GM18861 (cell line): ENCODE measurements around the gene ALDOC.
"Not testable (repeated sequence)": the region's sequence is repeated elsewhere in the genome, so short reads cannot be mapped to it uniquely, and the experiment has no call there.

ENCODE experiments used
- ATAC-seq: cut with Tn5 transposase; IDR thresholded peaks from one replicate; pipeline ENCODE4 v1.9.1; 2021; ENCODE audit not compliant: unreplicated experiment

ALDOC gene

DNA sequence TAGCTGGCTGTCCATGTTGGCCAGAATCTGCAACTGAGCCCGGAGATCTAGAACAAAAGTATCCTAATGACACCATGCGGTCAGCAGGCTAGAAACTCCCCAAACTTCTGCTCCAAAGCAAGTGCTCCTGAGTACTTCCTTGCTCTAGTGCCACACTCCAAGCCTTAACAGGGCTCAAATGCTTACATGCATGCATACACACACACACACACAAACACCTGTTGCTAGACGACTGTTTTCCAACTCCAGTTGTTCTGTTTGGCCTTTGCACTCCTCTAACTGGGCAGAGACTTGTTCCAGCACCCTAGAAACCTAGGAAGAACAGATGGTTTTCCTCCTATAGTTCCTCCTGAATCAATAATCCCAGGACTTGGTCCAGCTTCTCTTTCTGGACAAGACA, 7.7 kb upstream of the ALDOC start:
- ATAC-seq = no peak

GRCh38 chr17:28582513-28582912, 5.8 kb upstream of the ALDOC start:
- no peak for ATAC-seq

DNA sequence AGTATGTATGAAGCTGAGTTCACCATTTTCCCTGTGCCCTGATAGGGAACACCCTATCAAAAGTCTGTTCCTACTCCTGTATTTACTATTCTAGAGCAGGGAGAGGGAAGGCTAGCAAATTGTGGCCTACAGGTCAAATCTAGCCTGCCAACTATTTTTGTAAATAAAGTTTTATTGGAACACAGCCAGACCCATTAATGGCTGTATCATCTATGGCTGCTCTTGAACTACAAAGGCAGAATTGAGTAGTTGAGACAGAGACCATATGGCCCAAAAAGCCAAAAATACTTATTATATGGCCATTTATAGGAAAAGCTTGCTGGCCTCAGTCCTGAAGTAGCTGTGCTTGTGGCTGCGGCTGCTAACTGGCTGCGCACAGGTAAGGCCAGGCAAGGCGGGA, 4.3 kb upstream of the ALDOC start:
- ATAC-seq = no peak

DNA sequence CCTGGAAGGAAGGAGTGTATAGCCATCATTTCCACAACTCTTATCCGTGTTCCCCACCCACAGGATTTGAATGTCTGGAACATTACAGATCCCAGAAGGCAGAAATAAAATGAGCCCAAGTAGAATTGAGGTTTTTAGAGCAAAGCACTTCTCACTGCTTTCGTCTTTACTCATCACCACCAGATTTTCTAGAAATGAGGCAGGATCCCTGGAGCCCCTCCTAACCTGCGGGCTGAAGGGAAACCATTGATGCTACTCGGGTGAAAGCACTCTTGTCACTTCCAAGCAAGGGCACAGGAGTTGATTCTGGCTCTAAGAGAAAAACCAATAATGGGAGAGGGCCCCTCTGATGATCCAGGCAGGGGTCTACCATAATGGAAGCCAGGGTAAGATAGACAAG, 2.8 kb upstream of the ALDOC start:
- no peak for ATAC-seq

GRCh38 chr17:28578246-28579195, 1.8 kb upstream of the ALDOC start:
- no peak for ATAC-seq

DNA sequence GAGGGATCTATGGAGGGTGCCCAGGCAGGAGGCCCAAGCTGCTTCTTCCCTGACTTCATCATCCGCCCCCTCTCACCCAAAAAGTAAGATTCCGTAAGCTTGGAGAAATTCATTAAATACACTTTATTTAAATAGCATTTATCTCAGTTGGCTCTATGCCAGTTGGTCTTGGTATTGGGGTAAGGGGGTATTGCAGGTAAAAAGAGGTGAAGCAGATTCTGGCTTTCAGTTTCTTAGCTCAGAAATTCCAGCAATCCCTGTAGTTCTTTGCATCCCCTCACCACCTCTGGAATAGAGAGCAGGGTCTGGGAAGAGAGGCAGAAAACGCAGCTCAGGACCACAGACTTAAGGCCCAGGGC, 750 bp upstream of the ALDOC start:
- ATAC-seq = no peak

DNA sequence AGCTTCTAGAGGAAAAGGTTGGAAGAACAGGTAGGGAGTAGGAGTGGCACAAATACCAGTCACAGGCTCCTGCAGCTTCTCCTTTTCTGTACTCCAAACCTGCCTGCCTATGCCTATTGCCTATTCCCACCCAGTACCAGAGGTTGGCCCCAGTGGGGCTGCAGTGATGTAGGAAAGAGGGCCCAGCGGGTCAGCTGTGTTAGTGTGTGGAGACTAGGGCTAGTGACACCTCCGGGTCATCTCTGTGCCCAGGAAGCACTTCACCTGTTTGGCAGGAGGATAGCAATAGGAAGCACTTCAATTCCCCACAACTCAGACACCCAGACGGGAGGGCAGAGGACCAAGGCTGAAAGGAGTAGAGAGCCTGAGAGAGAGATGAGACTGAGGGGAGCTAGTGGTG, 679 bp downstream of the ALDOC start:
- not testable (repeated sequence) for ATAC-seq

- no peak for ATAC-seq
Measured at GRCh38 chr17:28575126-28575795, 1.4 kb downstream of the ALDOC start.

- ATAC-seq = no peak
Measured at GRCh38 chr17:28574526-28574925, 2.2 kb downstream of the ALDOC start.

GRCh38 chr17:28573966-28574480, 2.7 kb downstream of the ALDOC start:
- no peak for ATAC-seq

DNA sequence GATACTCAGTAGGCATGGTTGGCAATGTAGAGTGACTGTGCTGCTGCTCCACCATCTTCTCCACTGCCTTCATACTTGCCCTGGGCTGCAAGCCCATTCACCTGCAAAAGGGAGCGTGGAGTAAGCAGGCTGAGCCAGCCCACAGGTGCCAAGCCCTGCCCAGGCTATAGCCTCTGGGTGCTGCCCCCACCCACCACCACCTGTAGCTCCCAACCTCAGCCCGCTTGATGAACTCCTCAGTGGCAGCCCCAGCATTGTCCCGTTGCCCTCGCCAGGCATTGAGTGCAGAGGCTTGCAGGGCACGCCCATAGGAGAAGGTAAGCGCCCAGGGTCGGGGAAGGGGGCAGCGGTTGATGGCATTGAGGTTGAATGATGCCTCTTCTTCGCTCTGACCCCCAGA, 3.2 kb downstream of the ALDOC start:
- ATAC-seq = no peak

GRCh38 chr17:28573040-28573380, 3.7 kb downstream of the ALDOC start:
- no peak for ATAC-seq

- no peak for ATAC-seq
Measured at GRCh38 chr17:28572259-28573039, 4.2 kb downstream of the ALDOC start.

GRCh38 chr17:28571361-28572122, 5.2 kb downstream of the ALDOC start, which contains the start of gene PIGS:
Gene PIGS (minus strand): TSS chr17:28571524. CDS start chr17:28571496, 28 bp downstream.
- ATAC-seq = peak; percentile 54

DNA sequence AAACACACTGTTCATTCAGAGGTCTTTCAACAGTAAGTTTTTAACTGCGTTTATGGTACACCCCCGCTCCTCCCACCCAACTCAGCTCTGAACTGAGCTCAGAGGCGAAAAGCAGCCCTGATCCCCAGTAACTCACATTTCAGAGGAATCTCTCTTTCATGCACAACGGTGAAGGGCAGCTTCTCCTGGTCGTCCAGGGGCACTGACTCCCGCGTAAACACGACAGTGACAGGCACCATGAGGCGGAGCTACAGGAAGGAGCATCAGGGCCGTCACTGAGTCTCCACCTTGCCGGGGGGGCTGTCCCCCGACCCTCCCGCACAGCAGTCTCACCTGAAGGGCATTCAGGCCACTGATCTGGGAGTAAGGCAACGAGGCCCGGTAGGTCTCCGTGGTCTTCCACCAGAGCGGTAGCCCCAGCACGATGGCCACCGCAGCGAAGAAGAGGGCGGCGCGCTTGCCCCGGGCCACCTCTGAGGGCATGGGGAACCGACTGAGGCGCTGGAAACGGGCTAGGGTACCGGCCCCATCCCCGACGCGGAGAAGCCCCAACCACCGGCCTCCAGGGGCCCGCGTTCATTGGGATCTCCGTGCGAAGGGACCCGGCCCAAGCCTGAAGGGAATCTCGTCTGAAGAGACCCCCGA, 5.9 kb downstream of the ALDOC start:
- ATAC-seq = no peak

DNA sequence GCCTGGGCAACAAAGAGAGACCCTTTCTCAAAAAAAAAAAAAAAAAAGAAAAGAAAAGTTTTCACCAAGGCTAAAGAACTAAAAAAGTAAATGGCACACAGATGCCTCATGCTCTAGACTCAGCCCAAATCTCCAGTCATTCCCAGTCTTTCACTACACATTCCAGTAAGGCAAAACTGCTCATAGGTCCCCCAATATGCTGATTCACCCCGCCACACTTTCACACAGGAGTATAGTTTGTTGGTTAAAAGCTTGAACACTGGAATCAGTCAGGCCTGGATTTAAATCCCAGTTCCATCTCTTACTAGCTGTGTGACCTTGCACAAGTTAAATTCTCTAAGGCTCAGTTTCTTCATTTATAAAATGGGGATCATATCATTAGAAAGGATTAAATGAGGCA, 7.2 kb downstream of the ALDOC start:
- no peak for ATAC-seq

DNA sequence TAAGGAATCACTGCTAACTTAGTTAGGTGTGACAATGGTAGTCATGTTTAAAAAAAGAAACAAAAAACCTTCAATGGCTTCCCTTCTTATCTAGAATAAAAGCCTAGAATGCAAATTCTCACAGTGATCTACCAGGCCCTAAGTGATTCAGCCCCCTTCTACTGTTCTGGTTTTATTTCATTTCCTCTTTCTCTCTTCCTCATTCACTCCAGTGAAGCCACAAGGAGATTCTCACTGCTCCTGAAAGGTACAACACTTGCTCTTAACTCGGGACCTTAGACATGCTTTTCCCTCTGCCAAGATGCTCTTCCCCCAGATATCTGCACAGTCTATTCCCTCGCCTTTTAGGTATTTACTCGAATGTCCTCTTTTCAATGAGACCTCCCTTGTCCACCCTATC, 9.1 kb downstream of the ALDOC start:
- peak; percentile 32 for ATAC-seq

DNA sequence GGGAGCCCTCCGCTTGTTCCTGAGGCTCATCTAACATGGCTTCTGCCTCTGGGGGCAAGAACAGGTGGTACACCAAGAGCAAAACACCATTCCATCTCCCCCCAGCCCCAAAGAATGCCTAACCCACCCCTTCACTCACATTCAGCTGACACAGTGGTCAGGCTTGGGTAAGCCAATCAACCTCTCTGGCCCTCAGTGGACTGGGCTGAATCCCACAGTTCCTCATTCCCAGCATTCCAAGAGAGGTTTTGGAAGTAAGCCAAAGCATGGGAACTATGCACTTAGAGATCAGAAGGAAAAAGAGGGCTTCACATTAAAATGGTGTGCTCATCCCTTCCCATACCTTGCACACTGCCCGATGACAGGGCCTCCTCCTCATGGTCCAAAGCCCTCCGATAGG, 13.2 kb downstream of the ALDOC start:
- no peak for ATAC-seq

GRCh38 chr17:28555022-28555421, 21.7 kb downstream of the ALDOC start:
- no peak for ATAC-seq

- no peak for ATAC-seq
Measured at GRCh38 chr17:28554565-28554964, 22.1 kb downstream of the ALDOC start.
